Muscle of leg (tissue), 11 donors: ENCODE data around the gene APP. TPM values are rescaled to one million over a fixed set of nuclear protein-coding genes. Genes with fewer than 3 reads are reported as not detected.

ENCODE experiments used
- DNase-seq: peaks from one replicate; pipeline ENCODE4 v3.0.0; 2013
- H3K27ac ChIP-seq: one replicate; pipeline ENCODE4 v1.5.1; 2013; ENCODE audit warnings: mild to moderate bottlenecking, low read length, control low read depth
- H3K27me3 ChIP-seq: one replicate; pipeline ENCODE4 v1.6.1; 2013; ENCODE audit warnings: low read length; ENCODE audit not compliant: control insufficient read depth, insufficient read depth
- H3K36me3 ChIP-seq: one replicate; pipeline ENCODE4 v1.6.1; 2013; ENCODE audit warnings: low read length; ENCODE audit not compliant: control insufficient read depth, insufficient read depth
- H3K4me1 ChIP-seq: one replicate; pipeline ENCODE4 v1.6.1; 2013; ENCODE audit warnings: low read length; ENCODE audit not compliant: control insufficient read depth, insufficient read depth
- H3K4me3 ChIP-seq: one replicate; pipeline ENCODE4 v1.5.1; 2013; ENCODE audit warnings: low read length, control low read depth
- H3K9me3 ChIP-seq: replicated peaks from 2 replicates; pipeline ENCODE4 v1.6.1; 2013; ENCODE audit warnings: low read depth, low read length; ENCODE audit not compliant: control insufficient read depth
- WGBS: methylation state at CpG from one replicate; pipeline ENCODE4 v1.1.5; 2013; ENCODE audit warnings: missing lambda C conversion rate; ENCODE audit not compliant: insufficient coverage; 5-methylcytosine and 5-hydroxymethylcytosine counted together
- polyA plus RNA-seq, 8 donors: library from polyadenylated mRNA; unstranded; fragments of 120-200 nt; gene quantifications; one replicate each; pipeline versions ENCODE4 v1.2.1 to v1.2.3, GENCODE V29; 2013; ENCODE audit warnings: inconsistent platforms in 1 of 8, low replicate concordance in 1 of 8; ENCODE audit not compliant: insufficient read length in 8 of 8, insufficient read depth in 1 of 8
- total RNA-seq: library from RNA; stranded (reverse); fragments of 120-200 nt; gene quantifications from one replicate; pipeline ENCODE4 v1.2.4, GENCODE V29; 2013

The APP gene
- total and polyA plus RNA-seq, 9 donors = 154 to 476 (median 322) TPM

GRCh38 chr21:26169061-26169610 is 1.4 kb downstream of the APP start:
- H3K36me3 ChIP-seq = no peaks in the 10 kb centered on the region
- peak overlapping the region; percentile 95 for H3K4me3 ChIP-seq
- peaks cover 10% of the 10 kb centered on the region for H3K27me3 ChIP-seq
- DNase-seq = peak; percentile 86
- peaks cover 11% of the 10 kb centered on the region for H3K4me1 ChIP-seq
- H3K27ac ChIP-seq = peak overlapping the region; percentile 95
- 0% methylated on average over 11 of the region's 18 CpGs for WGBS
- no peaks in the 10 kb centered on the region for H3K9me3 ChIP-seq

GRCh38 chr21:26168371-26168770 is 2.2 kb downstream of the APP start:
- Histone ChIP-seq H3K4me1 (peaks cover 11% of the 10 kb centered on the region), H3K36me3 (no peaks in the 10 kb centered on the region), H3K27ac (peak overlapping the region; percentile 95), H3K4me3 (peak overlapping the region; percentile 95), H3K27me3 (peaks cover 10% of the 10 kb centered on the region), H3K9me3 (no peaks in the 10 kb centered on the region)
- WGBS = no CpG with 5 or more reads among the region's 4 CpGs
- no peak for DNase-seq

- WGBS = 62% methylated on average over 7 of the region's 9 CpGs
- Histone ChIP-seq H3K4me1 (peaks cover 11% of the 10 kb centered on the region), H3K27ac (peak overlapping the region; percentile 37), H3K27me3 (peaks cover 10% of the 10 kb centered on the region), H3K36me3 (no peaks in the 10 kb centered on the region), H3K4me3 (no peak overlapping the region), H3K9me3 (no peaks in the 10 kb centered on the region)
- no peak for DNase-seq
These were observed 3.0 kb downstream of the APP start for GRCh38 chr21:26167593-26167992.

- Histone ChIP-seq H3K27me3 (peaks cover 4% of the 10 kb centered on the region), H3K4me3 (no peak overlapping the region), H3K36me3 (no peaks in the 10 kb centered on the region), H3K9me3 (no peaks in the 10 kb centered on the region), H3K4me1 (peaks cover 5% of the 10 kb centered on the region), H3K27ac (no peak overlapping the region)
- 100% methylated on average over 5 of the region's 5 CpGs for WGBS
- DNase-seq = no peak
These were observed 5.2 kb downstream of the APP start for GRCh38 chr21:26165331-26165730.

- no peak overlapping the region for H3K27ac ChIP-seq
- H3K36me3 ChIP-seq = no peaks in the 10 kb centered on the region
- no peaks in the 10 kb centered on the region for H3K27me3 ChIP-seq
- peaks cover 5% of the 10 kb centered on the region for H3K4me1 ChIP-seq
- no peak overlapping the region for H3K4me3 ChIP-seq
- WGBS = 71% methylated on average over 1 of the region's 2 CpGs
- DNase-seq = no peak
- H3K9me3 ChIP-seq = no peaks in the 10 kb centered on the region
These were observed 6.3 kb downstream of the APP start for GRCh38 chr21:26164311-26164710.

- no peak overlapping the region for H3K27ac ChIP-seq
- no peak for DNase-seq
- H3K27me3 ChIP-seq = no peaks in the 10 kb centered on the region
- no peaks in the 10 kb centered on the region for H3K9me3 ChIP-seq
- 100% methylated on average over 1 of the region's 4 CpGs for WGBS
- H3K4me3 ChIP-seq = no peak overlapping the region
- H3K4me1 ChIP-seq = no peaks in the 10 kb centered on the region
- H3K36me3 ChIP-seq = no peaks in the 10 kb centered on the region
These were observed 8.5 kb downstream of the APP start for GRCh38 chr21:26162081-26162480.

- no peak overlapping the region for H3K27ac ChIP-seq
- H3K36me3 ChIP-seq = no peaks in the 10 kb centered on the region
- 50% methylated on average over 1 of the region's 1 CpG for WGBS
- no peak for DNase-seq
- H3K4me3 ChIP-seq = no peak overlapping the region
- H3K4me1 ChIP-seq = no peaks in the 10 kb centered on the region
- H3K27me3 ChIP-seq = no peaks in the 10 kb centered on the region
- H3K9me3 ChIP-seq = no peaks in the 10 kb centered on the region
These were observed 10.7 kb downstream of the APP start for GRCh38 chr21:26159869-26160268.

- WGBS = 86% methylated on average over 2 of the region's 2 CpGs
These were observed 12.8 kb downstream of the APP start for GRCh38 chr21:26157801-26158200.

GRCh38 chr21:26154753-26155152 is 15.8 kb downstream of the APP start:
- 83% methylated on average over 1 of the region's 4 CpGs for WGBS
- Histone ChIP-seq H3K4me1 (no peaks in the 10 kb centered on the region), H3K9me3 (no peaks in the 10 kb centered on the region), H3K36me3 (no peaks in the 10 kb centered on the region), H3K27ac (no peak overlapping the region), H3K27me3 (no peaks in the 10 kb centered on the region), H3K4me3 (no peak overlapping the region)
- no peak for DNase-seq

More at GRCh38 chr21:26157801-26158200, 12.8 kb downstream of the APP start:
- no peak overlapping the region for H3K4me3 ChIP-seq
- no peak for DNase-seq
- H3K9me3 ChIP-seq = no peaks in the 10 kb centered on the region
- H3K27ac ChIP-seq = no peak overlapping the region
- H3K36me3 ChIP-seq = no peaks in the 10 kb centered on the region
- H3K4me1 ChIP-seq = no peaks in the 10 kb centered on the region
- H3K27me3 ChIP-seq = no peaks in the 10 kb centered on the region

- Histone ChIP-seq H3K27ac (no peak overlapping the region), H3K36me3 (no peaks in the 10 kb centered on the region), H3K4me1 (no peaks in the 10 kb centered on the region), H3K4me3 (no peak overlapping the region), H3K9me3 (no peaks in the 10 kb centered on the region), H3K27me3 (no peaks in the 10 kb centered on the region)
- 75% methylated on average over 1 of the region's 1 CpG for WGBS
- DNase-seq = no peak
These were observed 16.8 kb downstream of the APP start for GRCh38 chr21:26153758-26154157.

GRCh38 chr21:26148840-26149354 is 21.7 kb downstream of the APP start:
- Histone ChIP-seq H3K9me3 (no peaks in the 10 kb centered on the region), H3K27ac (no peak overlapping the region), H3K4me3 (no peak overlapping the region), H3K27me3 (no peaks in the 10 kb centered on the region), H3K4me1 (peaks cover 4% of the 10 kb centered on the region), H3K36me3 (no peaks in the 10 kb centered on the region)
- no peak for DNase-seq
